Measurements from ENCODE around the gene ARMC9. TPM values are rescaled to one million over a fixed set of nuclear protein-coding genes. Genes with fewer than 3 reads are reported as not detected.

ARMC9 gene
- total and polyA plus RNA-seq, 4 donors, result 20.5 to 51.6 (median 38.6) TPM

GRCh38 chr2:231371430-231372054 lies 173.1 kb downstream of the ARMC9 start:
- no peak overlapping the region for H3K27ac ChIP-seq (ENCODE audit: low read depth in 1 of 2, low read length in 1 of 2)
- no peaks in the 10 kb centered on the region for H3K9me3 ChIP-seq (ENCODE audit: control insufficient read depth in 4 of 4, insufficient read depth in 3 of 4, low read length in 3 of 4)
- H3K9ac ChIP-seq (ENCODE audit: insufficient read depth in 1 of 2, low read length in 2 of 2), result no peak overlapping the region
- H3K27me3 ChIP-seq (ENCODE audit: control insufficient read depth in 3 of 3, insufficient read depth in 3 of 3, low read length in 2 of 3), result no peaks in the 10 kb centered on the region
- no peak for ATAC-seq (ENCODE audit: insufficient read depth, low FRiP score)
- no peaks in the 10 kb centered on the region for H3K4me1 ChIP-seq (ENCODE audit: control insufficient read depth in 5 of 5, insufficient read depth in 5 of 5, low read length in 5 of 5)
- H3K4me3 ChIP-seq, result no peak overlapping the region
- peaks cover 0 to 3% (median 0%) of the 10 kb centered on the region in 4 donors for H3K36me3 ChIP-seq (ENCODE audit: control insufficient read depth in 4 of 4, insufficient read depth in 4 of 4, low read length in 4 of 4)
- WGBS, 2 donors, result 87 to 88% methylated on average over 13 of the region's 13 CpGs
- no peak for DNase-seq
- TF ChIP-seq CTCF (IDR thresholded peaks at IDR 0.05; ENCODE audit: control extremely low read depth, extremely low read depth), result no peak

- H3K36me3 ChIP-seq (ENCODE audit: control insufficient read depth in 4 of 4, insufficient read depth in 4 of 4, low read length in 4 of 4), result peaks cover 0 to 3% (median 0%) of the 10 kb centered on the region in 4 donors
- H3K4me1 ChIP-seq (ENCODE audit: control insufficient read depth in 5 of 5, insufficient read depth in 5 of 5, low read length in 5 of 5), result no peaks in the 10 kb centered on the region
- 86 to 94% methylated on average over 7 of the region's 7 CpGs for WGBS, 2 donors
- H3K27me3 ChIP-seq (ENCODE audit: control insufficient read depth in 3 of 3, insufficient read depth in 3 of 3, low read length in 2 of 3), result peaks cover 0 to 3% (median 0%) of the 10 kb centered on the region in 3 donors
- DNase-seq, result no peak
- no peak overlapping the region for H3K4me3 ChIP-seq
- no peak for ATAC-seq (ENCODE audit: insufficient read depth, low FRiP score)
- H3K9me3 ChIP-seq (ENCODE audit: control insufficient read depth in 4 of 4, insufficient read depth in 3 of 4, low read length in 3 of 4), result no peaks in the 10 kb centered on the region
- no peak for TF ChIP-seq CTCF (IDR thresholded peaks at IDR 0.05; ENCODE audit: control extremely low read depth, extremely low read depth)
- no peak overlapping the region for H3K27ac ChIP-seq (ENCODE audit: low read depth in 1 of 2, low read length in 1 of 2)
- H3K9ac ChIP-seq (ENCODE audit: insufficient read depth in 1 of 2, low read length in 2 of 2), result no peak overlapping the region
Measured at GRCh38 chr2:231372326-231372725, 173.9 kb downstream of the ARMC9 start.

- ATAC-seq (ENCODE audit: insufficient read depth, low FRiP score) (no peak), DNase-seq (no peak)
- Histone ChIP-seq H3K36me3 (ENCODE audit: control insufficient read depth in 4 of 4, insufficient read depth in 4 of 4, low read length in 4 of 4) (peaks cover 0 to 3% (median 0%) of the 10 kb centered on the region in 4 donors), H3K27ac (ENCODE audit: low read depth in 1 of 2, low read length in 1 of 2) (no peak overlapping the region), H3K4me1 (ENCODE audit: control insufficient read depth in 5 of 5, insufficient read depth in 5 of 5, low read length in 5 of 5) (no peaks in the 10 kb centered on the region), H3K9ac (ENCODE audit: insufficient read depth in 1 of 2, low read length in 2 of 2) (no peak overlapping the region), H3K9me3 (ENCODE audit: control insufficient read depth in 4 of 4, insufficient read depth in 3 of 4, low read length in 3 of 4) (no peaks in the 10 kb centered on the region), H3K4me3 (no peak overlapping the region), H3K27me3 (ENCODE audit: control insufficient read depth in 3 of 3, insufficient read depth in 3 of 3, low read length in 2 of 3) (peaks cover 0 to 3% (median 0%) of the 10 kb centered on the region in 3 donors)
- WGBS, 2 donors, result 84 to 86% methylated on average over 8 of the region's 8 CpGs
- TF ChIP-seq CTCF (IDR thresholded peaks at IDR 0.05; ENCODE audit: control extremely low read depth, extremely low read depth), result no peak
Measured at GRCh38 chr2:231373184-231373583, 174.8 kb downstream of the ARMC9 start.

Measured in lung (tissue), 12 donors.